Bone marrow (tissue), 2 donors: ENCODE data around the gene DNAH8.

Source experiments
- DNase-seq, 2 donors: peaks; one replicate each; lab custom pipeline; 2025; lab: John Stamatoyannopoulos, UW

The DNAH8 gene

GRCh38 chr6:38797391-38797790 lies 82.3 kb downstream of the DNAH8 start:
- no peak for DNase-seq

GRCh38 chr6:38799529-38800184 lies 84.5 kb downstream of the DNAH8 start:
- DNase-seq = no peak

- no peak for DNase-seq
Measured at GRCh38 chr6:38801305-38801704, 86.2 kb downstream of the DNAH8 start.

GRCh38 chr6:38802497-38802896 lies 87.4 kb downstream of the DNAH8 start:
- DNase-seq = no peak

GRCh38 chr6:38803129-38803528 lies 88.0 kb downstream of the DNAH8 start:
- DNase-seq = no peak

GRCh38 chr6:38804358-38804757 lies 89.2 kb downstream of the DNAH8 start:
- DNase-seq = no peak

- no peak for DNase-seq
Measured at GRCh38 chr6:38805127-38805655, 90.1 kb downstream of the DNAH8 start.

GRCh38 chr6:38805692-38806091 lies 90.6 kb downstream of the DNAH8 start:
- no peak for DNase-seq

- no peak for DNase-seq
Measured at GRCh38 chr6:38806271-38806670, 91.2 kb downstream of the DNAH8 start.

- DNase-seq = no peak
Measured at GRCh38 chr6:38806833-38807232, 91.7 kb downstream of the DNAH8 start.

GRCh38 chr6:38808039-38808438 lies 92.9 kb downstream of the DNAH8 start:
- DNase-seq = no peak

GRCh38 chr6:38813041-38813823 lies 98.1 kb downstream of the DNAH8 start:
- DNase-seq = no peak

- DNase-seq = no peak
Measured at GRCh38 chr6:38814761-38815160, 99.7 kb downstream of the DNAH8 start.

- no peak for DNase-seq
Measured at GRCh38 chr6:38815250-38815649, 100.1 kb downstream of the DNAH8 start.

GRCh38 chr6:38818691-38819090 lies 103.6 kb downstream of the DNAH8 start:
- DNase-seq = no peak

GRCh38 chr6:38822963-38823362 lies 107.9 kb downstream of the DNAH8 start:
- DNase-seq = no peak

- no peak for DNase-seq
Measured at GRCh38 chr6:38824243-38824894, 109.3 kb downstream of the DNAH8 start.

GRCh38 chr6:38827024-38827423 lies 111.9 kb downstream of the DNAH8 start:
- no peak for DNase-seq

- no peak for DNase-seq
Measured at GRCh38 chr6:38831865-38832264, 116.8 kb downstream of the DNAH8 start.

GRCh38 chr6:38833320-38833719 lies 118.2 kb downstream of the DNAH8 start:
- DNase-seq = no peak

- DNase-seq = no peak
Measured at GRCh38 chr6:38836585-38836984, 121.5 kb downstream of the DNAH8 start.

- no peak for DNase-seq
Measured at GRCh38 chr6:38837101-38837500, 122.0 kb downstream of the DNAH8 start.

- DNase-seq = no peak
Measured at GRCh38 chr6:38843798-38844197, 128.7 kb downstream of the DNAH8 start.
